Progenitor cell of endocrine pancreas (in vitro differentiated cells): ENCODE measurements around the gene AKT3. TPM values are rescaled to one million over a fixed set of nuclear protein-coding genes. Genes with fewer than 3 reads are reported as not detected.

Experiments
- DNase-seq: peaks from one replicate; pipeline ENCODE4 v3.0.0; 2021; ENCODE audit warnings: low spot score; ENCODE audit not compliant: unreplicated experiment
- H3K27ac Mint-ChIP-seq: 2 replicates; pipeline ENCODE4 v1.8.0; 2021; ENCODE audit warnings: mild to moderate bottlenecking, moderate library complexity, mixed read lengths
- H3K27me3 Mint-ChIP-seq: 2 replicates; pipeline ENCODE4 v1.8.0; 2021; ENCODE audit warnings: mixed read lengths
- H3K36me3 Mint-ChIP-seq: 2 replicates; pipeline ENCODE4 v1.8.0; 2022; ENCODE audit warnings: mixed read lengths; ENCODE audit not compliant: insufficient read depth
- H3K4me1 Mint-ChIP-seq: 2 replicates; pipeline ENCODE4 v1.8.0; 2021; ENCODE audit warnings: low read depth, mixed read lengths
- H3K4me3 Mint-ChIP-seq: 2 replicates; pipeline ENCODE4 v1.8.0; 2021; ENCODE audit warnings: low read depth, mild to moderate bottlenecking, moderate library complexity, mixed read lengths
- H3K9me3 Mint-ChIP-seq: 2 replicates; pipeline ENCODE4 v1.8.0; 2021; ENCODE audit warnings: low read depth, mixed read lengths
- CTCF ChIP-seq: fragments of 200-600 bp; sonication (generic); IDR thresholded peaks from one replicate; pipeline ENCODE4 v1.5.0; 2021; ENCODE audit warnings: antibody characterized with exemption, mild to moderate bottlenecking; ENCODE audit not compliant: unreplicated experiment
- total RNA-seq: library from RNA; stranded (reverse); gene quantifications from 2 replicates; pipeline ENCODE4 v1.2.1, GENCODE V29; 2021

AKT3 gene
- total RNA-seq, 1 donor from 2014 or later = 45.5 TPM

GRCh38 chr1:243729956-243730355 is 120.1 kb downstream of the AKT3 start:
- H3K9me3 Mint-ChIP-seq = no peaks in the 10 kb centered on the region
- no peaks in the 10 kb centered on the region for H3K27me3 Mint-ChIP-seq
- H3K4me3 Mint-ChIP-seq = no peak overlapping the region
- TF ChIP-seq CTCF = no peak
- no peak overlapping the region for H3K27ac Mint-ChIP-seq
- H3K36me3 Mint-ChIP-seq = no peaks in the 10 kb centered on the region
- no peaks in the 10 kb centered on the region for H3K4me1 Mint-ChIP-seq
- DNase-seq = no peak

DNA sequence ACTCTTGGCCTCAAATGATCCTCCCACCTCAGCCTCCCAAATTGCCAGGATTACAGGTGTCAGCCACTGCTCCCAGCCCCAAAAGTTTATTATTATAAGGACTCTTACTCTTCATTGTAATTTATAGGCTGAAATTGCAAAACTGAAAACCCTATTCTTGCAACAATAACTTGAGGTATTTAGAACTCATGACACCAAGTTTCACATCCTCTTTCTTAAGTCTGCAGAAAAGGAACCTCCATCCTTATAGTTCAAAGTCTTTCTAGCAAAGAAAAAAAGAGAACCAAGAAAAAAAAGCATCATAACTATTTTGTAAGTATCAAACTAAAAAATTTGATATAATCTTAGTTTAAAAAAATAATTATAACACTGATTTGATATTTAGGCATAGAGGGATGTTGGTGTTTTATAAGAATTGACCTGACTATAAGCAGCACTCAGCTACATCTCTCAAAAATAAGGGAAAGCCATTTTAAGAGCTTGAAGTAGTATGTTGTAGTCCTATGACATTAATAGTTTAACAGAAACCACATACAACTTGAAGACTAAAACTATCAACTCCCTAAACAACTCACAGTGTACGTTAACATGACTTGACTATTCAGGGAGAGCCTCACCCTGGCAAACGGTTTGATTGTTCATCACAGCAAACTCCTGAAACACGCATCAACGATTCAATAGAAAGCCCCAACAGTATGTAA is 122.4 kb downstream of the AKT3 start:
- Mint-ChIP-seq H3K9me3 (no peaks in the 10 kb centered on the region), H3K4me3 (no peak overlapping the region), H3K27me3 (no peaks in the 10 kb centered on the region), H3K36me3 (no peaks in the 10 kb centered on the region), H3K27ac (no peak overlapping the region), H3K4me1 (no peaks in the 10 kb centered on the region)
- no peak for TF ChIP-seq CTCF
- DNase-seq = no peak

- DNase-seq = no peak
- Mint-ChIP-seq H3K36me3 (no peaks in the 10 kb centered on the region), H3K27me3 (no peaks in the 10 kb centered on the region), H3K4me1 (no peaks in the 10 kb centered on the region), H3K9me3 (no peaks in the 10 kb centered on the region), H3K4me3 (no peak overlapping the region), H3K27ac (no peak overlapping the region)
- TF ChIP-seq CTCF = no peak
These were observed 123.1 kb downstream of the AKT3 start for GRCh38 chr1:243726806-243727502.

GRCh38 chr1:243725846-243726245 is 124.2 kb downstream of the AKT3 start:
- H3K36me3 Mint-ChIP-seq = no peaks in the 10 kb centered on the region
- H3K9me3 Mint-ChIP-seq = no peaks in the 10 kb centered on the region
- H3K4me3 Mint-ChIP-seq = no peak overlapping the region
- no peaks in the 10 kb centered on the region for H3K27me3 Mint-ChIP-seq
- no peak for DNase-seq
- H3K4me1 Mint-ChIP-seq = no peaks in the 10 kb centered on the region
- no peak overlapping the region for H3K27ac Mint-ChIP-seq
- no peak for TF ChIP-seq CTCF

GRCh38 chr1:243725075-243725474 is 125.0 kb downstream of the AKT3 start:
- no peaks in the 10 kb centered on the region for H3K9me3 Mint-ChIP-seq
- no peak for TF ChIP-seq CTCF

More at GRCh38 chr1:243725075-243725474, 125.0 kb downstream of the AKT3 start:
- no peak for DNase-seq
- Mint-ChIP-seq H3K4me1 (no peaks in the 10 kb centered on the region), H3K36me3 (no peaks in the 10 kb centered on the region), H3K27ac (no peak overlapping the region), H3K4me3 (no peak overlapping the region), H3K27me3 (no peaks in the 10 kb centered on the region)
